ENCODE results near the gene CORO2A.
"Not testable (repeated sequence)": the region's sequence is repeated elsewhere in the genome, so short reads cannot be mapped to it uniquely, and the experiment has no call there.

Gene CORO2A

GRCh38 chr9:98136489-98136888 lies 55.9 kb downstream of the CORO2A start:
- no peak for DNase-seq (ENCODE audit: low read depth)

GRCh38 chr9:98135938-98136337 lies 56.5 kb downstream of the CORO2A start:
- DNase-seq (ENCODE audit: low read depth) = no peak

- no peak for DNase-seq (ENCODE audit: low read depth)
These were observed 56.9 kb downstream of the CORO2A start for GRCh38 chr9:98135558-98135934.

GRCh38 chr9:98134702-98135557 lies 57.5 kb downstream of the CORO2A start:
- DNase-seq (ENCODE audit: low read depth) = no peak

- no peak for DNase-seq (ENCODE audit: low read depth)
These were observed 59.4 kb downstream of the CORO2A start for GRCh38 chr9:98132806-98133631.

- no peak for DNase-seq (ENCODE audit: low read depth)
These were observed 60.3 kb downstream of the CORO2A start for GRCh38 chr9:98132158-98132557.

- DNase-seq (ENCODE audit: low read depth) = no peak
These were observed 61.7 kb downstream of the CORO2A start for GRCh38 chr9:98130576-98131228.

- not testable (repeated sequence) for DNase-seq (ENCODE audit: low read depth)
These were observed 62.4 kb downstream of the CORO2A start for GRCh38 chr9:98130060-98130459.

- DNase-seq (ENCODE audit: low read depth) = no peak
These were observed 63.0 kb downstream of the CORO2A start for GRCh38 chr9:98129451-98129881.

- no peak for DNase-seq (ENCODE audit: low read depth)
These were observed 64.1 kb downstream of the CORO2A start for GRCh38 chr9:98128316-98128715.

GRCh38 chr9:98127226-98127625 lies 65.2 kb downstream of the CORO2A start:
- no peak for DNase-seq (ENCODE audit: low read depth)

- DNase-seq (ENCODE audit: low read depth) = no peak
These were observed 67.6 kb downstream of the CORO2A start for GRCh38 chr9:98124637-98125426.

GRCh38 chr9:98124091-98124490 lies 68.3 kb downstream of the CORO2A start:
- DNase-seq (ENCODE audit: low read depth) = not testable (repeated sequence)

- no peak for DNase-seq (ENCODE audit: low read depth)
These were observed 71.4 kb downstream of the CORO2A start for GRCh38 chr9:98121058-98121457.

- no peak for DNase-seq (ENCODE audit: low read depth)
These were observed 72.0 kb downstream of the CORO2A start for GRCh38 chr9:98120476-98120875.

- peak; percentile 30 for DNase-seq (ENCODE audit: low read depth)
These were observed 73.5 kb downstream of the CORO2A start, which contains the start of gene TRIM14 for GRCh38 chr9:98118640-98119601. TSS of gene TRIM14 (minus strand) at chr9:98119222. CDS start at chr9:98119188, 34 bp downstream.

GRCh38 chr9:98117984-98118639 lies 74.3 kb downstream of the CORO2A start:
- DNase-seq (ENCODE audit: low read depth) = no peak

- DNase-seq (ENCODE audit: low read depth) = not testable (repeated sequence)
These were observed 75.3 kb downstream of the CORO2A start for GRCh38 chr9:98117097-98117496.

GRCh38 chr9:98109052-98109451 lies 83.4 kb downstream of the CORO2A start:
- no peak for DNase-seq (ENCODE audit: low read depth)

GRCh38 chr9:98108531-98109031 lies 83.9 kb downstream of the CORO2A start:
- DNase-seq (ENCODE audit: low read depth) = no peak

Measured in stimulated activated CD8-positive, alpha-beta memory T cell treated with anti-CD3 and anti-CD28 coated beads, Interleukin-4, amount 100 ng/mL, for 24 hours (primary cell).